Cortex of kidney (tissue), 1 donor: Measurements from ENCODE around the gene CCDC149.
"Not testable (repeated sequence)": the region's sequence is repeated elsewhere in the genome, so short reads cannot be mapped to it uniquely, and the experiment has no call there.

Experiments
- DNase-seq: peaks from one replicate; lab custom pipeline; 2025; lab: John Stamatoyannopoulos, UW

Gene CCDC149

DNA sequence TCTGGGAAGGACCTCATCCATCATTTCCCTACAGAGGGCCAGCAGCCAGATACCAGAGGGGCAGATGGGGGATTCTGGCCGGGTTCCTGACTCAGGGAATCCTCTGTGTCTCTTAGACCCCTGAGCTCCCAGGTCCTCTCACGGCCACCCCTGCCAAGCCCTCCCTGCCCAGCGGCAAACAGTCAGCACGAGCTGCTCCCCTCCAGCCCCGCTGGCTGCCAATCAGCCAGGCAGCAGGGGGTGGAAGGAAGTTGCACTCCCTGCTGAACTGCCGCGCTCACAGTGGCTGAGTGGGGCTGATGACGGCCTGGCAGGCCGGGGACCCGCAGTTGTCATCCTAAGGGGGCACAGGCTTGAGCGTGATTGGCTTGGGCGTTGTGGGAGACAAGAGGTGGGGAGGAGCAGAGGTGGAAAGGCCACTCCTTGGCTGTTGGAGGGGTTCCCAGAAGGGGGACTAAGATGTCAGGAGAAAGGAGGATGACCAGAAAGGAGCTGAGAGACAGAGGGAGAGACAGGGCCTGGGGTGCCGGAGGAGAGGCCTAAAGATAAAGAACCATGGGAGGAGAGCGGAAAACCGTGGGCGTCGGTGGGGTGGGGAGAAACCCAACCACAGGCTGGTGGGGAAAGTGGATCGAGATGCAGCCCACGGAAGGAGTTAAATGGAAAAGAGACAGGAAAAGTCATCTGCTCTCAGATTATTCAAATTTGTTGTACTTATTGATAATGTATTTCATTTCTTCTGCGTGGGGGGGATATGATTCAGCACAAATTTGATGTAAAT lies 4.4 kb upstream of the CCDC149 start:
- DNase-seq, result no peak

DNA sequence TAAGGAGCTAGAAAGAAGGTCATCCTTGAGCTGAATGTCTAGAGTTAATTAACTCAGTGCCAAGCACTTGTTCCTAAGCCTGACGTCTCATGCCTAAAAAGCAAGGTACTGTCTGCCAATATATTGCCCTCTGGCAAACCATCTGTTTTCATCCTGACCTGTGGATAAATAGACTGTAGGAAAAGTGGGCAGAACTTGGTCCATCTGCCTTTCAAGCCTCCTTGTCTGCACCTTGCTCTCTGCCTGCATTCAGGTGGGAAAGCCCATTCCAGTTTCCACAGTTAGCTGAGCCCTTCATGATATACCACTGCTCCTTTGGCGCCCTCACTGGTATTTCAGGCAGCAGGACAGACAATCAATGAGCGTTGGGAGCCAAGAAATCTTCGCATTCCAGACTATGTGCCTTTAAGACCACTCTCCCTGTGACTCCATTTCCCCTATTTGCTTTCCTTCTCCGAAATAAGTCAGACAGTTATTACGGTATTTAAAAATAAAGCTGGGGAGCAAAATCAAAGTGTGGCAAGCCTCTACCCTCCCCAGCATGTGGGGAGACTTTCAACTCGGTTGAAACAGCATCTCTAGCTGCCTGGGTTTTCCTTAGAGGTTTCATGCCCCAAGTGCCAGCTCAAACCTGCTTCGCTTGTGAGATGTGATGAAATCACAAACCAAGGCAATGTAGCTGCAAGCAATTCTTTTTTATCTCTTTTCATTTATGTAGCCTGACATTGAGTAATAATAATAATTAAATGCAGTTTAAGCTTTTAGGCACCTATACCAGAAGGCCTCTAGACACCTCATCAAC lies 2.5 kb upstream of the CCDC149 start:
- DNase-seq, result no peak

DNA sequence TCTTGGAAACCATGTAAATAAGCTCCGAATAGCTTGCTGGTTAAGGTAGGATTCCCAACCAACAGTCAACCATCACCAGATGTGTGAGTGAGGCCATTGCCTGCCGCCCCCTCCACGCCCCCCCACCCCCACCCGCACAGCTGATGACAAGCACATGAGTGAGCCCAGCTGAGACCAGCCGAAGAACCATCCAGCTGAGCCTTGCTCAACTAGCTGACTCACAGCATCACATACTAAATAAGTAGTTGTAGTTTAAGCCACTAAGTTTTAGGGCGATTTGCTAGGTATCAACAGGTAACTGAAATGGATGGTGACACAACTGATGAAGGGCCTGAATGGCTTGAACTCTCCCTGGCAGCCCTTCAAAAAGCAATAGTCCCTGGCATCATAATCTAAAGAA lies 1.6 kb upstream of the CCDC149 start:
- no peak for DNase-seq

DNA sequence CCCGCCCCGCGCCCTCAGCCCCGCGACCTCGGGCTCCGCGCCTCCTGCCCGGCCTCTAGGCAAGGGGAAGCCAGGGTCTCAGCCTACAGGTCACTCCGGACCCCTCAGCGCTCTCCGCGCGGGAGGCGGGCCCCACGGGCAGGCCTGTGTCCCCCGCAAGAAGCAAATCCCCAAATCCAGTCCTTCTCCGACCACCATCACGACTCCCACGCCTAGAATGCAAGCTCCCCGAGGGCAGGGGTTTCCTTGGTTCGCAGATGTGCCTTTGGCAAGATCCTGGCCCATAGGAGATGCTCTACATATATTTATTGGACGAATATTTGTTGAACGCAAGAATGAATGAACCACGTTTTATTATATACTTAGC lies 260 bp upstream of the CCDC149 start:
- no peak for DNase-seq

- DNase-seq, result no peak
These were observed 2.3 kb downstream of the CCDC149 start for GRCh38 chr4:24910499-24910898.

DNA sequence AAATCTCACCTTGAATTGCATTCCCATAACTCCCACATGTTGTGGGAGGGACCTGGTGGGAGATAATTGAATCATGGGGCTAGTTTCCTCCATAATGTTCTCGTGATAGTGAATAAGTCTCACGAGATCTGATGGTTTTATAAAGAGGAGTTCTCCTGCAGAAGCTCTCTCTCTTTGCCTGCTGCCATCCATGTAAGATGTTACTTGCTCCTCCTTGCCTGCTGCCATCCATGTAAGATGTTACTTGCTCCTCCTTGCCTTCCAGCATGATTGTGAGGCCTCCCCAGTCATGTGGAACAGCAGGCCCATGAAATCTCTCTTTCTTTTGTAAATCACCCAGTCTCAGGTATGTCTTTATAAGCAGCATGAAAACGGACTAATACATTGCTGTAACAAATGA lies 3.2 kb downstream of the CCDC149 start:
- DNase-seq, result not testable (repeated sequence)

- DNase-seq, result no peak
These were observed 15.2 kb downstream of the CCDC149 start for GRCh38 chr4:24897639-24898038.

DNA sequence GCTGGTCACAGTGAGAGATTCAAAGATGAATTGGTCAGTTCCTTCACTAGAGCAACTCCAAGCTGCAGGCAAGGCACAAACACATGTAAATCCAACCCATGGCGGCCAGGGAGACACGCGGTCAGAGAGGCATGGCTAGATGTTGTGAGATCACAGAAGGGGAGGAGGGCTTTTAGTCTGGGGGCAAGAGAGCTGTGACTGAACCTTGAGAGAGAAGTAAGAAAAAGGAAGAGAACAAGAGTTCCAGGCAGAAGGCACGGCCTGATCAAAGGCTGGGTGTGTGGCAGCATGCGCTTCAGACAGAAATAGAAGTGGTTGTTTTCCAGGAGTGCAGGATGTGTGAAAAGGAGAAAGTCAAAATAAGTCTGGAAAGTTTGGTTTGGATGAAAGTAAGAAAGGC lies 15.9 kb downstream of the CCDC149 start:
- no peak for DNase-seq

GRCh38 chr4:24896056-24896455 lies 16.8 kb downstream of the CCDC149 start:
- no peak for DNase-seq

DNA sequence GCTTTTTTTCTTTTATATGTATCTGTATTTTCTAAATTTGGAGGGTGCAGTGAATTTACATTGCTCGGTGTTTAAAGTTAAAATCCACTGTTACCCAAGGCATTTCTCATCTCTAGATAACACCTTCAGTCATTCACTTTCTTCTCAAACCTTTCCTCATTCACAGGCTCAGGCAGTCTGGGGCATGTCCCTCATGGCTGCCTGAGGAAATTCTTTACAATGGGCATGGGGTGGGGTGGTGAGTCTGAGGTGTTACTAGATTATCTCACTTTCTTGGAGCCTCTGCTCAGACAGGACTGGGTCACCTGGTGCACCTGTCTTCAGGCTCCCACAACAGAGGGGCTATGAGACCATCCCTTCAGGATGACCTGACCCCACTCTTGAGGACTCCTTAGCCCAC lies 17.4 kb downstream of the CCDC149 start:
- no peak for DNase-seq

DNA sequence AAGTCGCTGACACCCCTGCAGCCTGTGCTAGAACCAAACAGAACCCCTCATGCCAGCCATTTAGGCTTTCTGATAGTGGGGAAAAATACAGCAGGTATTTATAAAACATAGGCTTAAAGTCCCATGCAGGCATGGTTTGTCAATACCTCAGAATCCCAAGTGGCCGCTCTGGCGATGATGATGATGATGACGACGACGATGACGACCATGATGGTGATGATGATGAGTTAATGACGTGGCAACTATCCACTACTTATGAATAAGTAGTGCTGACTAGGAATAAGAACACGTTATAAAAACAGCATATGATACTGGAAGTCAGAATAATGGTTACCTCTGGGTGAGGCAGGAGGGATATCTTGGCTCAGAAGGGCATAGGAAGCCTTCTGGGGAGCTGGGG lies 18.0 kb downstream of the CCDC149 start:
- no peak for DNase-seq

GRCh38 chr4:24894243-24894642 lies 18.6 kb downstream of the CCDC149 start:
- no peak for DNase-seq

DNA sequence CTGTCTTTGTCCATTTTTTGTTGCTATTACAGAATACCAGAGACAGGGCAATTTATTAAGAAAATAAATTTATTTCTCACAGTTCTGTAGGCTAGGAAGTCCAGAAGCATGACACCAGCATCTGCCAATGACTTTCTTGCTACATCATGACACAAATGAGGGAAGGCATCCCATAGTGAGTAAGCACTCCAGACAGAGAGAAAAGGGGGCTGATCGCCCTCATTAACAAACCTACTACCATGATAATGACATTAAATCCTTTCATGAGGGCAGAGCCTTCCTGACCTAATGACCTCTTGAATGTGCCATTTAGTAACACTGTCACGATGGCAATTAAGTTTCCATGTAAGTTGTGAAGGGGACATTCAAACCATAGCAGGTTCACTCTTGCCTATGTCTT lies 20.1 kb downstream of the CCDC149 start:
- DNase-seq, result no peak

DNA sequence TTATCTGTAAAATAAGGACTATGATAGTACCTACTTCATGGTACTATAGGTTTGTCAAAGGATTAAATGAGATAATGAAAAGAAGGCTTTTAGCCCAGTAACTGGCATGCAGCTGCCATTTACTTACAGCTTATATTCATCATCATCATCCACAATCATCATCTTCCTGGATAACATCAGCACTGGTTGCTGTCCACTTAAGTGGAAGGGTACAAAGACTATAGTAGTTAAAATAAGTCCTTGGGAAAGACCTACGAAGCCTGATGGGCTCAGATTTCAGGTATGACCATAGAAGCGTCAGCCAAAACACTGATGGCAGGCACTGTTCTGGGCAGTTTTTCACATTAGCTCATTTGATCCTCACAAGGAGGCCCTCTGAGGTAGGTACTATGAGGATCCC lies 20.6 kb downstream of the CCDC149 start:
- no peak for DNase-seq

DNA sequence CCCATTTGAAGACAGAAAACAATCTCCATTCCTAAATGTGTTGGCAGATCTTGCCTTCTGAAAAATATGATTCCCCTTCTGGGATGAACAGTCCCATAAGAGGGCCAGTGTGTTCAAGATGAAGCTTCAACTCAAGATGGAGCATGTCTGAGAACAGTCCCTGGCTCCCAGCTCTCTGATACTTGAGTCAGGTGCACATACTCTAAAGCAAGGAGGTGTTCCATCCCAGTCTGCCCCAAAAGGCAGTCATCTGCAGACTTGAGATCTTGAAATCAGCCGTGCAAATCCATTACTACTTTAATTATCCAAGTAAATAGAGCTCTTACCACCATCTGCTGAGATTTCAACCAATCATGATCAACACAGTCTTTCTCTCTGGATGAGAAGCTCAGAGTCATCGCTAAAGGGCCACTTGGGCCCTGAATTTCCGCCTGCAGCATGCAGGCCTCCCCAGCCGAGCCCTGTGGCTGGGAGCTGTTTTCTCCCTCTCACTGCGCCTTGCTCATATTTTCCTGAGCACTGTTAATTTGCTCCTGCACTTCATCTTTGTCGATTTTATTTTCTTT lies 22.2 kb downstream of the CCDC149 start:
- no peak for DNase-seq

DNA sequence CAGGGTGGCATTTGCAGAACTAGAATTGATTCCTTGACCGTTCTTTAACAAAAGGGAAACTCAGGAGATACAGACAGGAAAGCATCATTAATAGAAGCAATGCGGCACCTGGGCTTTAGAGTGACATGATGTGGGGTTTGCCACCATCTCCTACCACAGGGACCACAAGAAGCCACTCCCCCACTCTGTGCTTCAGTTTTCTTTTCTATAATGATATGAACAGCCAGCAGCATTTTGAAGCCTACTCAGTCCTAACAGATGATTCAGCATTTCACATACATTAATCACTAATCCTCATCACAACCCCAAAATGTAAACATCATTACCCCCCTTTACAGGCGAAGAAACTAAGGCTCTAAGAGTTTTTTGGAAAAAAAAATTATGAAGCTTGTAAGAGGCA lies 22.9 kb downstream of the CCDC149 start:
- DNase-seq, result no peak

GRCh38 chr4:24888475-24889344 lies 24.1 kb downstream of the CCDC149 start:
- DNase-seq, result no peak

DNA sequence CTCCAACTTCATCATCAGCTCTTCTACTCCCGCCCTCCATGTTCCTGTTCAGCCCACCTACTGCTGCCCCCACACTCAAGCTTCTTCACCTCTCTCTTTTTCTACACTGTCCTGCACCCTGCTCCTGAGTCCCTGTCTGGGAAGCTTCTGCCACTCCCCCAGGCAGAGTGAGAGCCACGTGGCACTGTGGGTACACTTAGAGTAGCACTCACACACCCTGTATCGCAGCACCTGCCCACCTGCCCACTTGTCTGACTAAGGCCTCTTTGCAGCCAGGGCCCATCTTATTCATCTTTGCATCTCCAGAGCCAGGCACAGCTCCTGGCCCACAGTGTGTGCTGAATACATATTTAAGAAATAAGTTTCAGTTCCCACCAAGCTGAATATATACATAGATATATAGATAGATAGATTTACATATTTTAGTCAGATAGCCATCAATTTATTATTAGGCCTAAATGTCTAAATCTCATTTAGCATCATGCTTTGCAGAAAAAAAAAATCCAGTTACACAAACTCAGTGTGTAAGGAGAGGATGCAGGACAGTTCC lies 24.9 kb downstream of the CCDC149 start:
- DNase-seq, result no peak

GRCh38 chr4:24886596-24886995 lies 26.2 kb downstream of the CCDC149 start:
- no peak for DNase-seq

DNA sequence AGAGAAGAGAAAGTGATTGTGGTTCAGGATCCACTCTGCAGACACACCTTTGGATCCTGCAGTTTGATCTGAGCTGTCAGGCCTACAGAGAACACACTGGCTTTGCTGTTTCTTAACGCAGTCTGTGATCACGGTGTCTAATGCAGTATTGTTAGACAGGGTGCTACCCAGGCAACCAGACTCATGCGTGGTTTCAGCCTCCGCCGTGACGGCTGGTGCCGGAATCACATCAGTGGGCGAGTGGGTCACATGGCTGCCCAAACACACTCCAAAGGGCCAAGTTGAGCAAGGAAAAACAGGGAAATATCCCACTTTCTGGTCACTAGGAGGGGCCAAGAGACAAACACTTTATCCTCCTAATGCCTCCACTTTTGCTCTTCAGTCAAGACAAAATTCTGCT lies 27.5 kb downstream of the CCDC149 start:
- DNase-seq, result no peak

DNA sequence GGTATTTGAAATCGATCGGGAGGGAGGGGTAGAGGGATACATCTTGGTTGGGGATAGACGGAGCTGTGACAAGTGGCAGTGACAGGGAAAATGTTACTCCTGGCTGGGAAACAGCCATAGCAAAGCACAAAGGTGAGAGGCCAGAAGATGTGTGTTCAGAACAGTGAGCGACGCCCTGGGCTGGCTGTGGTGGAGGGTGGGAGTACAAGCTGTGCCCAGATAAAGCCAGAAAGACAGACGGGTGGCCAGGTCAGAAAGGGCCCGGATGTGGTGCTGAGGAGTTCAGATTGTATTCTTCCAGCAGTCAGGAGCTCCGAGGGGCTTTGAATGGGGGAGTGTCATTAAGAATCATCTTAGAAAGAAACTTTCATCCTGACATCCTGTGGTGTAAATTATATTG lies 27.9 kb downstream of the CCDC149 start:
- DNase-seq, result no peak
